Spleen (tissue), 11 donors: Measurements from ENCODE around the gene LRRC47. TPM values are rescaled to one million over a fixed set of nuclear protein-coding genes. Genes with fewer than 3 reads are reported as not detected.
A peak's percentile ranks its signal among the peaks of the same experiment; 100 is the strongest.

Source experiments
- DNase-seq: peaks from one replicate; pipeline ENCODE4 v3.0.0-alpha.2; 2020
- H3K27ac ChIP-seq, 8 donors: fragments of 200-600 bp; sonication (generic) in 7 of 8; 1 replicate in 4 of 8; 2 replicates in 4 of 8; pipeline versions ENCODE4 v1.5.0 to v1.8.0; 2016 to 2021; ENCODE audit warnings: inconsistent platforms in 4 of 8, mild to moderate bottlenecking in 4 of 8, moderate library complexity in 1 of 8
- H3K27me3 ChIP-seq, 7 donors: fragments of 200-600 bp; sonication (generic) in 6 of 7; replicated peaks in 1 of 7; 1 replicate in 4 of 7; 2 replicates in 3 of 7; pipeline versions ENCODE4 v1.5.0 to v1.8.0; 2016 to 2021; ENCODE audit warnings: inconsistent platforms in 3 of 7, mild to moderate bottlenecking in 1 of 7
- H3K36me3 ChIP-seq, 6 donors: fragments of 200-600 bp; sonication (generic) in 5 of 6; 1 replicate in 4 of 6; 2 replicates in 2 of 6; pipeline versions ENCODE4 v1.5.0 to v1.8.0; 2016 to 2021; ENCODE audit warnings: inconsistent platforms in 2 of 6
- H3K4me1 ChIP-seq, 6 donors: fragments of 200-600 bp; sonication (generic) in 5 of 6; 1 replicate in 3 of 6; 2 replicates in 3 of 6; pipeline versions ENCODE4 v1.5.0 to v1.8.0; 2016 to 2021; ENCODE audit warnings: inconsistent platforms in 3 of 6
- H3K4me3 ChIP-seq, 8 donors: fragments of 200-600 bp; sonication (generic) in 7 of 8; 1 replicate in 4 of 8; 2 replicates in 4 of 8; pipeline versions ENCODE4 v1.5.0 to v1.8.0; 2016 to 2021; ENCODE audit warnings: inconsistent platforms in 4 of 8, mild to moderate bottlenecking in 4 of 8, moderate library complexity in 2 of 8
- H3K9me3 ChIP-seq, 8 donors: fragments of 200-600 bp; sonication (generic) in 7 of 8; 1 replicate in 4 of 8; 2 replicates in 4 of 8; pipeline versions ENCODE4 v1.5.0 to v1.8.0; 2016 to 2021; ENCODE audit warnings: inconsistent platforms in 4 of 8
- POLR2A ChIP-seq, 3 donors: fragments of 450-650 bp; IDR thresholded peaks; one replicate each; pipeline ENCODE4 v1.5.1; 2017; ENCODE audit warnings: antibody characterized with exemption in 3 of 3, mild to moderate bottlenecking in 1 of 3
- POLR2AphosphoS5 ChIP-seq, 3 donors: sonication (generic); formaldehyde crosslinking; IDR thresholded peaks; one replicate each; pipeline ENCODE4 v1.5.1; 2017; ENCODE audit warnings: antibody characterized with exemption in 3 of 3
- WGBS, 5 donors: extraction: QIAGEN DNeasy Blood & Tissue Kit in 3 of 5; methylation state at CpG; one replicate each; pipeline versions ENCODE4 v1.1.5 to v1.1.7; 2013 to 2018; 5-methylcytosine and 5-hydroxymethylcytosine counted together
- intact Hi-C: fragments of 100-400 bp; cut with DNase I; formaldehyde crosslinking; loops from one replicate; pipeline ENCODE4 v1.15.0; 2023; ENCODE audit warnings: low total_unique reads
- polyA plus RNA-seq, 3 donors: library from polyadenylated mRNA; stranded (reverse); fragments of 200-250 nt; gene quantifications; one replicate each; pipeline ENCODE4 v1.2.1, GENCODE V29; 2013
- total RNA-seq, 7 donors: library from RNA; depleted of rRNA in 3 of 7; stranded (reverse); fragments of >200 nt in 3 of 7; fragmentation: NEBNext Ultra II Directional in 4 of 7; extraction: Animal tissue kit (Norgen Biotek cat#: 25700) in 4 of 7; gene quantifications; one replicate each; pipeline versions ENCODE4 v1.1.0 to v1.2.1, GENCODE V29; 2016 to 2021
- TF ChIP-seq, protein P1 (sequence below), 11 experiments: fragments of 200-600 bp in 7 of 11; fragments of 450-650 bp in 4 of 11; sonication (generic) in 4 of 11; IDR thresholded peaks in 8 of 11; conservative IDR thresholded peaks in 3 of 11; 1 replicate in 7 of 11; 2 replicates in 4 of 11; pipeline versions ENCODE4 v1.4.0 to v1.8.0; 2016 to 2021; ENCODE audit warnings: antibody characterized with exemption in 11 of 11, inconsistent platforms in 4 of 11, mild to moderate bottlenecking in 1 of 11
- donor health status: healthy with polysubstance abuse.
- donor health status: DM: no; HTN: no; CAD: no; lungs with moderate emphysema.
- donor health status: DM: no; HTN: no; CAD: no.
- donor health status: Bipolar disorder and iron deficiency.
- donor health status: healthy.
- donor health status: DM: no; HTN: no; CAD: no.
- donor health status: DM: yes; HTN: yes; CAD: no.

The LRRC47 gene
- total and polyA plus RNA-seq, 10 donors, result 12.5 to 39.0 (median 26.7) TPM

DNA sequence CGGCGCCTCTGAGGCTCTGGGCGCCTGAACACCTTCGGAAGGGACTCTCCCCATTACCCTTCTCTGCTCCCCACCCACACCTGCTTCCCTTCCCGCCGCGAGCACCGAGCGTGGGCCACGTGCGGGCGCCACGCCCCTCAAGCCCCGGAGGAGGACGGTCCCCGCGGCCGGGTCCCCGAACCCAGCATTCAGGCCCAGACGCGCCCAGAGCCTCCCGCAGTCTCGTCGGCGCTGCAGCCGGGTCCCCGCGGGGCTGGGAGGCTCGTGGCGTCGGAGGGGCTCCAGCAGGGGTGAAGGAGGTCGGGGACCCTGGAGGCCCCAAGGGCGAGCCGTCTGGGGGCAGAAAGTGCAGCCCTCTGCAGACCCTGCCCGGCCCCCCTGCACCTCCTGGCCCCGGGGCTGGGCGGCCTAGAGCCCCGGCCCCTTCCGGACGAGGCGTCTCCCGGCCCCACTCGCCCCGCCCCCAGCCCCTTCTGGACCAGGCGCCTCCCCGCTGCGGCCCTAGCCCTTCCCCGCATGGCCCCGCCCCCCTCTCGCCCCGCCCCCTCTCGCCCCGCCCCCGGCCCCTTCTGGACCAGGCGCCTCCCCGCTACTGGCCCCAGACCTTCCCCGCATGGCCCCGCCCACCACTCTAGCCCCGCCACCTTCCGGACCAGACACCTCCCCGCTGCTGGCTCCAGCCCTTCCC lies 24.1 kb downstream of the LRRC47 start:
- Histone ChIP-seq H3K4me3 (peak overlapping the region; percentile 56 to 94 (median 72)), H3K9me3 (no peaks in the 10 kb centered on the region), H3K4me1 (peaks cover 23 to 56% (median 46%) of the 10 kb centered on the region in 6 donors), H3K27me3 (peaks cover 0 to 55% (median 0%) of the 10 kb centered on the region in 7 donors), H3K36me3 (no peaks in the 10 kb centered on the region), H3K27ac (peak overlapping the region in 6 of 8 donors; percentile 29 to 84 (median 73))
- WGBS, 5 donors, result 0 to 3% (median 1%) methylated on average over 29 to 59 of the region's 61 CpGs
- intact Hi-C loops, result no loop called here
- DNase-seq, result peak; percentile 98
- TF ChIP-seq, protein P1, sequence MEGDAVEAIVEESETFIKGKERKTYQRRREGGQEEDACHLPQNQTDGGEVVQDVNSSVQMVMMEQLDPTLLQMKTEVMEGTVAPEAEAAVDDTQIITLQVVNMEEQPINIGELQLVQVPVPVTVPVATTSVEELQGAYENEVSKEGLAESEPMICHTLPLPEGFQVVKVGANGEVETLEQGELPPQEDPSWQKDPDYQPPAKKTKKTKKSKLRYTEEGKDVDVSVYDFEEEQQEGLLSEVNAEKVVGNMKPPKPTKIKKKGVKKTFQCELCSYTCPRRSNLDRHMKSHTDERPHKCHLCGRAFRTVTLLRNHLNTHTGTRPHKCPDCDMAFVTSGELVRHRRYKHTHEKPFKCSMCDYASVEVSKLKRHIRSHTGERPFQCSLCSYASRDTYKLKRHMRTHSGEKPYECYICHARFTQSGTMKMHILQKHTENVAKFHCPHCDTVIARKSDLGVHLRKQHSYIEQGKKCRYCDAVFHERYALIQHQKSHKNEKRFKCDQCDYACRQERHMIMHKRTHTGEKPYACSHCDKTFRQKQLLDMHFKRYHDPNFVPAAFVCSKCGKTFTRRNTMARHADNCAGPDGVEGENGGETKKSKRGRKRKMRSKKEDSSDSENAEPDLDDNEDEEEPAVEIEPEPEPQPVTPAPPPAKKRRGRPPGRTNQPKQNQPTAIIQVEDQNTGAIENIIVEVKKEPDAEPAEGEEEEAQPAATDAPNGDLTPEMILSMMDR (IDR thresholded peaks at IDR 0.05 in 8 of 11, conservative IDR thresholded peaks at IDR 0.05 in 3 of 11), result peak in 1 of 11 experiments; percentile 13
- peak; percentile 69 to 78 (median 76) for TF ChIP-seq POLR2AphosphoS5 (IDR thresholded peaks at IDR 0.05)
- TF ChIP-seq POLR2A (IDR thresholded peaks at IDR 0.05), result no peak

DNA sequence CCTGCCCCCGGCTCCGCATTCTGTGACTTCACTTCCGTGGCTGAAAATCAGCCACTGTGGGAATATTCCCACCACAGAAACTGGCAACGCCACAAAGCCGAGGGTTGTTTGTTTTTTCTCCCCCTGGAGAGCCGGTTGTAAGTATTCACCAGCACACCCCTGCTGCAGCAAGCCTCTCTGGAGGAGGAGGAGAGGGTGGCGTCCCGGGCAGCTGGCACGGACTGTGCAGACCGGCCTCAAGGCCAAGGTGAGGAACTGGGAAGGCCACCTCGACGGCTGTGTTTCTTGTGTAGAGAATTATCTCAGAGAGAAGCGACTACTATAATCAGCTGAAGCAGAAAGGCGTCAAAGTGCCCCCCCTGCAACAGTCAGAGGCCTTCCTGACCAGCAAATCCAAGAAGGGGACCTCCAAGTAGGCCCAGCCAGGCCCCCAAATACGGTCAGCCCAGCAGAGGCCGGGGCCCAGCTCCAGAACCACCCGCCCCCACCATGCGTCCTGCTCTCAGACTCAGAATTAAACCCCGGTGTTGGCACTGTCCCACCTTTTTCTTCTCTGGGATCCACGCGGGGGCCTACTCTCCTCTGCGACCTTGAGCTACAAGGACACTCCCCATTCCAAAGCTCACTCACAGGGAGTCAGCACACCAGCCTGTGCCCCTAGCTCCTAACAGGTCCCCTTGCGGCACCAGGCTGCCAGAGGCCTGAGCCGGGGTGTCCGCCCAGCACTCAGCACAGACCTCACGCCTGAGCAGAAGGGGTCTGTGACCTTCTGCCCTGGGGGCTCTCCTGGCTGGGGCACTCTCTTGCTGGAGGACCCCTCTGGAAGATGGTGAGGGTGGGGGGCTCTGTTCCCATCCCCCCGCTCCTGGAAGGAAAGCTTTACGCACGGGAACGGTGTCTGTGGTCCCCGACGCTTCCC lies 24.9 kb downstream of the LRRC47 start:
- no peak for TF ChIP-seq POLR2A (IDR thresholded peaks at IDR 0.05)
- no peak for TF ChIP-seq POLR2AphosphoS5 (IDR thresholded peaks at IDR 0.05)
- TF ChIP-seq, protein P1 (IDR thresholded peaks at IDR 0.05 in 8 of 11, conservative IDR thresholded peaks at IDR 0.05 in 3 of 11), result no peak

DNA sequence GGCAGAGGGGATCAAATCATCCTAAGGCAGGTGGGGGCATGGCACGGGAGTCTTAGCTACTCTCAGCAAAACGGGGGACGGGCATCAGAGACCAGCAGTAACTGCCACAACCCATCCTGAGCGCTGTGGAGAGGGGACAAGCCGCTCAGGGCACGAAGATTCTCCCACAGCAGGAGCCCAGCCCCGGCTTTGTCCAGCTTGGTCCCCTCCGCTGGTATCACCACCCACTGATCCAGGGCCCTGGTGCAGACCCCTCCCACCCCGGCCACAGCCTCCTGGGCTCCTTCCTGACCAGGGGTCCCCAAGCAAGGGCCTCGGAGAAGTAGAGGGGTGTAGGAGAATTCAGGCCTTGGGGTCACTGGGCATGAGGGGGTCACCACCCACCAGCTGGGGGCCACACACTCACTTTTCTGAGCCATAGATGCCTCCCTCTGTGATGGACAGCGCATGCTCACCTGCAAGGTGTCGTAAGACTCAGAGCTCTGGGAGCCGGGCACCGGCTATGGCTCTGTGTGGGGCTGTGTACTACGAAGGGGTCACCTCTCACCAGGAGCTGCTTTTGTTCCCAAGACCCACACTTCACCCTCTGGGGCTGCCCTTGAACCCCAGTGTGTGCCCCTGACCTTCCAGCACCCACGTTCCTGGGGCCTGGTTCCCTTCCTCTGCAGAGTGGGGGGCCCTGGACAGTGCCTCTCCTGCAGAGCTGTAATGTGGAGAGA lies 26.1 kb downstream of the LRRC47 start:
- Histone ChIP-seq H3K27ac (no peak overlapping the region), H3K4me3 (no peak overlapping the region), H3K36me3 (no peaks in the 10 kb centered on the region), H3K9me3 (no peaks in the 10 kb centered on the region), H3K4me1 (peaks cover 14 to 44% (median 38%) of the 10 kb centered on the region in 6 donors), H3K27me3 (peaks cover 0 to 59% (median 0%) of the 10 kb centered on the region in 7 donors)
- intact Hi-C loops, result no loop called here
- DNase-seq, result no peak
- TF ChIP-seq POLR2A (IDR thresholded peaks at IDR 0.05) (no peak), POLR2AphosphoS5 (IDR thresholded peaks at IDR 0.05) (no peak)
- TF ChIP-seq, protein P1 (IDR thresholded peaks at IDR 0.05 in 8 of 11, conservative IDR thresholded peaks at IDR 0.05 in 3 of 11), result no peak
- 87 to 92% (median 89%) methylated on average over 11 to 16 of the region's 16 CpGs for WGBS, 5 donors

More for the DNA sequence above, 24.9 kb downstream of the LRRC47 start:
- H3K27me3 ChIP-seq, result peaks cover 0 to 59% (median 0%) of the 10 kb centered on the region in 7 donors
- peak overlapping the region; percentile 56 to 94 (median 72) for H3K4me3 ChIP-seq
- H3K4me1 ChIP-seq, result peaks cover 23 to 56% (median 46%) of the 10 kb centered on the region in 6 donors
- H3K36me3 ChIP-seq, result no peaks in the 10 kb centered on the region
- intact Hi-C loops, result no loop called here
- 60 to 66% (median 61%) methylated on average over 21 to 32 of the region's 32 CpGs for WGBS, 5 donors
- peak; percentile 83 for DNase-seq
- peak overlapping the region in 6 of 8 donors; percentile 29 to 80 (median 68) for H3K27ac ChIP-seq
- H3K9me3 ChIP-seq, result no peaks in the 10 kb centered on the region
